ENCODE measurements around the gene AMIGO2.
"Not testable (repeated sequence)": the region's sequence is repeated elsewhere in the genome, so short reads cannot be mapped to it uniquely, and the experiment has no call there.

AMIGO2 gene

GRCh38 chr12:47074757-47075156, 5.0 kb downstream of the AMIGO2 start:
- no peak for DNase-seq (ENCODE audit: low read depth in 2 of 2)

- DNase-seq (ENCODE audit: low read depth in 2 of 2): no peak
Observed at GRCh38 chr12:47073951-47074350, 5.8 kb downstream of the AMIGO2 start.

GRCh38 chr12:47071241-47071852, 8.4 kb downstream of the AMIGO2 start:
- DNase-seq (ENCODE audit: low read depth in 2 of 2): no peak

- no peak for DNase-seq (ENCODE audit: low read depth in 2 of 2)
Observed at GRCh38 chr12:47070310-47070709, 9.4 kb downstream of the AMIGO2 start.

GRCh38 chr12:47068539-47068938, 11.2 kb downstream of the AMIGO2 start:
- no peak for DNase-seq (ENCODE audit: low read depth in 2 of 2)

GRCh38 chr12:47067771-47068431, 11.9 kb downstream of the AMIGO2 start:
- DNase-seq (ENCODE audit: low read depth in 2 of 2): no peak

- peak; percentile 36 to 47 for DNase-seq (ENCODE audit: low read depth in 2 of 2)
Observed at GRCh38 chr12:47067176-47067575, 12.6 kb downstream of the AMIGO2 start.

GRCh38 chr12:47066278-47067025, 13.3 kb downstream of the AMIGO2 start:
- no peak for DNase-seq (ENCODE audit: low read depth in 2 of 2)

- no peak for DNase-seq (ENCODE audit: low read depth in 2 of 2)
Observed at GRCh38 chr12:47065546-47065945, 14.2 kb downstream of the AMIGO2 start.

- not testable (repeated sequence) for DNase-seq (ENCODE audit: low read depth in 2 of 2)
Observed at GRCh38 chr12:47058640-47059039, 21.1 kb downstream of the AMIGO2 start.

GRCh38 chr12:47056944-47057343, 22.8 kb downstream of the AMIGO2 start:
- not testable (repeated sequence) for DNase-seq (ENCODE audit: low read depth in 2 of 2)

GRCh38 chr12:47055856-47056255, 23.9 kb downstream of the AMIGO2 start:
- not testable (repeated sequence) for DNase-seq (ENCODE audit: low read depth in 2 of 2)

GRCh38 chr12:47054659-47055058, 25.1 kb downstream of the AMIGO2 start:
- DNase-seq (ENCODE audit: low read depth in 2 of 2): no peak

- DNase-seq (ENCODE audit: low read depth in 2 of 2): no peak
Observed at GRCh38 chr12:47053961-47054360, 25.8 kb downstream of the AMIGO2 start.

- DNase-seq (ENCODE audit: low read depth in 2 of 2): no peak
Observed at GRCh38 chr12:47052274-47052673, 27.5 kb downstream of the AMIGO2 start.

GRCh38 chr12:47051291-47051690, 28.5 kb downstream of the AMIGO2 start:
- DNase-seq (ENCODE audit: low read depth in 2 of 2): not testable (repeated sequence)

- no peak for DNase-seq (ENCODE audit: low read depth in 2 of 2)
Observed at GRCh38 chr12:47048541-47048940, 31.2 kb downstream of the AMIGO2 start.

- DNase-seq (ENCODE audit: low read depth in 2 of 2): no peak
Observed at GRCh38 chr12:47041327-47041726, 38.4 kb downstream of the AMIGO2 start.

GRCh38 chr12:47039756-47040155, 40.0 kb downstream of the AMIGO2 start:
- no peak for DNase-seq (ENCODE audit: low read depth in 2 of 2)

GRCh38 chr12:47039079-47039478, 40.7 kb downstream of the AMIGO2 start:
- DNase-seq (ENCODE audit: low read depth in 2 of 2): no peak

- no peak for DNase-seq (ENCODE audit: low read depth in 2 of 2)
Observed at GRCh38 chr12:47038270-47038748, 41.5 kb downstream of the AMIGO2 start.

GRCh38 chr12:47035484-47035883, 44.3 kb downstream of the AMIGO2 start:
- no peak for DNase-seq (ENCODE audit: low read depth in 2 of 2)

- no peak for DNase-seq (ENCODE audit: low read depth in 2 of 2)
Observed at GRCh38 chr12:47034661-47035060, 45.1 kb downstream of the AMIGO2 start.

Data from stimulated activated CD8-positive, alpha-beta memory T cell treated with anti-CD3 and anti-CD28 coated beads, Interleukin-15, amount 100 ng/mL, for 48 hours (primary cell).